HL-60/S4 treated with phorbol 12-myristate 13-acetate at 8.2 ng/mL for 4 days and 3 days (cell line): ENCODE results near the gene CAB39.

Experiments
- in situ Hi-C: fragments of 300-500 bp; cut with MboI; formaldehyde crosslinking; loops from 2 replicates; pipeline ENCODE4 v1.15.0; 2022; ENCODE audit warnings: low sequenced_read_pairs

CAB39 gene

DNA sequence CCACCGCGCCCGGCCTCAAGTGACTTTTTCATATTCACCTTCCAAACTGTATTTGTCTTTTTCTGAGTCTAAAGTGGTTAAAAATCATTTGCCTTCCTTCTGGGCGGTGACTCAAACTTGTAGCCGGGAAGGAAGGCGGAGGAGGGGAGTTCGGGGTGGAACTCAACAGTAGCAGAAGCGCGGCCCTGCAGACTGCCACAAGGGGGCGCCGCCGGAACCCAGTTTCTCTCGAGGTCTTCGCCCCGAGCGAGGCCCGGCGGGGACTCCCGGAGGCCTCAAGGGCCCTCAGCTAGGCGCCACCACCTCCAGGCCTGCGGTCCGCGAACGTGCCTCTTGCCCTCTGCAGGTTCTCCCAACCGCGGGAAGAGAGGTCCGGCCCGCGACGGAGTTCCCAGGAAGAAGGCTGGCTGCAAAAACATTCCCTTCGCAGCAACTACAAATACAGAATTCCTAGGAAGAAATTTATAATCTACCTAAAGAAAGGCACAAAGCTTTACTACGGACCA lies 135.3 kb downstream of the CAB39 start:
- in situ Hi-C loops: no loop called here

DNA sequence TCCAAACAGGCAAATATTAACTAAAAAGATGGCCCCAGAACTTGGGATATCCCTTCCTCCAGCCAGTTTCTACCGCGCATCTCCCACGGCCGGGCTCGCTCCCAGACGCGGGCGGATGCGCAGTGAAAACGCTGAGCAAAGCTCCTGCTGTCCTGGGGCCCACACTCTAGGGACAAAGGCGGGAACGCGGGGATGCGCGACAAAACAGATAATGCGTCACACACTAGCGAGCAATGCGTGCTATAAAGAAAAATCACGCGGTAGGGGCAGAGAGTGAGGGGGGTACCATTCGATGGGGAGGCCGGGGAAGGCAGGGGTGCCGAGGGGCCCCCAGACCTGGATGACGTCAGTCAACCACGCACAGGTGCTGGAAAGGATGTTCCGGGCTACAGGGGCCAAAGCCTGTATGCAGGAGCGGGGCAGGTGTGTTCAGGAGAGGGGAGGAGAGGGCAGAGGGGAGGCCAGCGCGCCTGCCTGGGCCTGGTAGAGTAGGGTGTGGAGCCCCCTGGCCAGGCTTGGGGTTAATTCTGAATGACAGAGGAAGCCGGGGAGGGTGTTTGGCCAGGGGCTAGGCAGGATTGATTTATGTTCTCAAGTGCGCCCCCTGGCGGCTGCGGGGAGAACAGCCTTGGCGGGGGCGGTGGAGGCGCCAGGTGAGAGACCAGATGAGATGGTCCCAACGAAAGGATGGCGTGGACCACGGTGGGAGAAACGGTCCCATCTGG lies 137.2 kb downstream of the CAB39 start:
- in situ Hi-C loops: no loop called here

DNA sequence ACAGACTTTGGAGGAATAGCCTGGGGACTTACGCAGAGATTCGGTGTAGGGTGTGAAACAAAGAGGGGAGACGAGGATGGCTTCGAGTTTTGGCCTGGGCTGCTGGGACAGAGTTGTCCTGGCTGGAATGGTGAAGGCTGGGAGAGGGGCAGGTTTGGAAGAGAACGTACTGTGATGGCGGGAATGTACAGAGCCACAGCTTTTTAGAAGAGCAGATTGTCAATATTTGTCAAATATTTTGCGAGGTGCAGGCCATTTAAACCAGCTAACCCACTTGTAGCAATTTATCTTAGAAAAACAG lies 137.7 kb downstream of the CAB39 start:
- in situ Hi-C loops: no loop called here

DNA sequence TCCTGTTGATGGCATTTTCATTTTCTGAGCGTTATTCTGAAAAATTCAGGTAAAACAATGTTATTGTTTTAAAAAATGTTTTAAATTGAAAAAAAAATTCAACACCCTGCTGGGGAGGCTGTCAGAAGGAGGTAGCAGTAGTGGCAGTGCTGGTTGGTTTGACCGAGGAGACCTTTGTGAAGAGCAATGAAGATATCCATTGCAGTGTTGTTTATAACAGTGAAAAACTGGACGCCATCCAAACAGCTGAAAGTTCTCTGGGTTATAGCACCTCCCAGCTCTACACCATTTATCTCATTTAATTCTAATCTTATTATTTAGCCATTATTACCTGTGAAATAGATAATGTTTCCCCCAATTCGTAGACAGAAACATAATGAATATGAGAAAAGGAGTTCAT lies 139.5 kb downstream of the CAB39 start:
- in situ Hi-C loops: no loop called here

DNA sequence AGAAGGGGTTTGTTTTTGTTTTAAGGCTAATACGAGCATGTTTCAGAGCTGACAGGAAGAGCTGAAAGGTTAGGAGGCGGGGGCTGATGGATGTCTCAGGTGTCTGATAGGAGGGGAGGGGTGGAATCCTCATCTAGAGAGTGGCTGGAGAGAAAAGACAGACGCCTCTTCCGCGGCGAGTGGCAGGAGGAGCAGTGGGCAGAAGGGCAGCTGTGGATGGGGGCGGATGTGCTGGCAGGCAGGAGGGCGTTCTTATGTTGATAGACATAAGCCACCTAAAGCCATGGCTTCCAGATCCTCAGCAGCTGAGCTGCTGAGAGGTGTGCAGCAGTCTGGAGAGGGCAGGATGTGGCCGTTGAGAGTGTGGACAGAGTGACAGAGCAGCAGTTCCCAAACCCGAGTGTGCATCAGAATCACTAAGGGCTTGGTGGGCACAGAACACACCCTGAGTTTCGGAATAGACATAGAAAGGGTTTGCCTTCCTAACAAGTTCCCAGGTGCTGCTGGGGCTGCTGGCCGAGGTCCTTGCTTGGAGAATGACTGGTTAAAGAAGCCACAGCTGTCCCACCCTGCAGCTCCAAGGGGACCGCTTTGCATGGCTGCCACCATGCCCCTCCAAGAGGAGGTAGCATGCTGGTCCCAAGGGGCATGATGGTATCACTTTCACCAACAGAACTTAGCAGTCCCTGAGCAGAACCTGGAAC lies 149.1 kb downstream of the CAB39 start:
- in situ Hi-C loops: no loop called here

DNA sequence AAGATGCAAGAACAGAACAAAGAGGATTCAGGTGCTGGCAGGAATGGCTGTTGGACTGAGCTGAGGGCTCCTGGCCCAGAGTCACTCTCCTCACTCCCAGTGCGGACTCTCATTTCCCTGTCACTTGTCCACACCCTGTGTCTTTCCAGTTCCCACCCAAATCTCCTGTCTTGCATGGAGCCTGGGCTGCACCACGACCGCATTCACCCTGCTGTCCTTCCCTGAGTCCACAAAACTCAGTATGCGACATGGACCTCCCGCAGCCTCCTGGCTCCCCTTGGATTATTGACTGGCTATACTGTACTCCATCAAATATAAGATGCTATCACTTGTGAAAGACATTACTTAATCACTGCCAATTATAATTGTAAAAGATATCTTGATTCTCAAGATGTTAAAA lies 149.7 kb downstream of the CAB39 start:
- in situ Hi-C loops: no loop called here

DNA sequence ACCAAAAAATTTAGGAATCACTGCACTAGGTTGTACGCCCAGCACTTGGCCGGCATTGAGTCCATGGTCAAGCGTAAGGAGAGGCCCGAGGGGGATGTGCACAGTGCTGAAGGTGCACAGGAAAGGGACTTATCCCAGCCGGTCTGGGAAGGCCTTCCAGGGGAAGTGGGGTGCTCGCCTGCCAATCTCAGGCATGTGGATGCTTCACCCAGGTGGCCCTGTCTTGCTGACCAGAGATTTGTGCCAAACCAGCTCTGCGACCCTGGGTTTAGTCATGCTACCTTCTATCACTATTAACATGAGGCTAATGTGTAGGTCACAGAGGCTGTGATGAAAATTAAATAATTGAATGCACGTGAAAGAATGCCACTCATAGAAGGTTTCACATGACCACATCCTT lies 150.4 kb downstream of the CAB39 start:
- in situ Hi-C loops: no loop called here

DNA sequence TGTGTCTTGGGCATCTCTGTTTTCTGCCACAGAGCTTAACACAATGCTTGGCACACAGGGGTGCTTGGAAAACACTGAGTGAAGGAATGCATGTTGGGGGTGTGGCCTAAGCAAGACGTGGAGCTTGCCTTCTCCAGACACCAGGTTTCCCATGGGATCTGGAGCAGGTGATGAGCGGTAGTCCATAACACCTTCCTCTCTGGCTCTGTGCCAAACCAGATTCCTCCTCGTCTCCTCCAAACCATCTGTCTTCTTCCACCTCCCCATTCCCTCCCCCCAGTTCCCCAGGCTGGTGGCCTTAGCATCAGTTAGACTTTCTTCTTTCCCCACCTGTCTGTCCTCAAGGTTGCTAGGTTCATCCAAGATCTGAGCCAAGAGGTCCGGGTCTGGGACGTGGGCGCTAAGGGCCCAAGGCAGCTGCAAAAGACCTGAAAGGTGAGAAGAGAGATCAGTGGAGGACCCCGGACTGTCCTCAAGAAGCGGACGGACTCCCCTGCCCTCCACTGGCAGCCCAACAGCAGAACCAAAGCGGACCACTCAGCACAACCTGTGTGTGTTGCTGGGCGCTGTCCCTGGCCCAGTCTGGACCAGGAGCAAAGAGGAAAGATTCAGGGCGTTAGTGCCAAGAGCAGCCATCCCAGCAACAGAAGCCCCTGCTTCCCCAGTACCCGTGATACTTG lies 150.9 kb downstream of the CAB39 start:
- in situ Hi-C loops: no loop called here

DNA sequence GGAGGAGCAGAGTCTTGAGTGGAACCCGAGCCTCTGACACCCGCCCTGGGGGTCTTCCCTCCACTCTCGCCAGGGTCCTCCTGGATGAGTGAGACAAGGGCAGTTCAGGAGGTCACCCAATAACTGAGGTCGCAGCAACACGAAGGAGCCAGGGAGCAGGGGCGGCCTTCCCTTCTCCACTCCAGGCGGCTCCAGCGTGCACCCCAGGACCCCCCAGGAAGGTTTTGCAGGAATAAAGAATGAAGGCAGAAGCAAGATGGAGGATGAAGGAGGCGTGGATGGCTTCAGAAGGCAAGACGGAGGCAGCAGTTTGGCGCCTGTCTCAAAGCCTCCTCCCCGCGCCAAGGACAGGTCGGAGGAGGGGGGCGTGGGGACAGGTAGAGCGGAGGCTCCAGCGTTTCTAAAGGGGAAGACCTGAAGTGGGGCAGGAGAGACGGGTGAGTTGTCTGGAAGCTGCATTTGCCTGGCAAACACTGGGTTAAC lies 151.5 kb downstream of the CAB39 start:
- in situ Hi-C loops: no loop called here

DNA sequence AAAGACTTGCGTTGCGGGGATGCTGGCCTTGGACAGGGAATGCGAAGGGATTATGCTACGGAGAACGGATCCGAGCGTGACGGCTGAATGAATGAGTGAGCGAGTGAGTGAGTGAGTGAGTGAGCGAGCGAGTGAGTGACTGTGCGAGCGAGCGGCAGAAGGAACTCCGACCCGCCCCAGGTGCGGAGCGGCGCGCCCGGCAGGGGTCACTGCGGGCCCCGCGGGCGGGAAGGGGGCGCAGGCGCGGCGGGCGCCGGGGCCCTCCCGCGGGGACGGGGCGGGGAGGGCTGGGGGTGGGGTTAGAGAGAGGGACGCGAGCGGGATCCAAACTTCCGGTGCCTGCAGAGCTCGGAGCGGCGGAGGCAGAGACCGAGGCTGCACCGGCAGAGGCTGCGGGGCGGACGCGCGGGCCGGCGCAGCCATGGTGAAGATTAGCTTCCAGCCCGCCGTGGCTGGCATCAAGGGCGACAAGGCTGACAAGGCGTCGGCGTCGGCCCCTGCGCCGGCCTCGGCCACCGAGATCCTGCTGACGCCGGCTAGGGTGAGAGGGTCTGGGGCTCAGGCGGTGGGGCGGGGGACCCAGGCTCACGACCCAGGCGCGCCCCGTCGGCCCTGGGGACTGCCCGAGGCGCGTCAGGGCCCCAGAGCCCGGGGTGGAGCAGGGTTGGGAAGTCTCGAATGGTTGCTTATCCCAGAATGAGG lies 152.1 kb downstream of the CAB39 start, which contains the start of gene ITM2C:
ITM2C (plus strand) TSS at position 338 of the 702 bp plus-strand sequence; CDS start at position 422, 84 bp downstream.
- in situ Hi-C loops: no loop called here

DNA sequence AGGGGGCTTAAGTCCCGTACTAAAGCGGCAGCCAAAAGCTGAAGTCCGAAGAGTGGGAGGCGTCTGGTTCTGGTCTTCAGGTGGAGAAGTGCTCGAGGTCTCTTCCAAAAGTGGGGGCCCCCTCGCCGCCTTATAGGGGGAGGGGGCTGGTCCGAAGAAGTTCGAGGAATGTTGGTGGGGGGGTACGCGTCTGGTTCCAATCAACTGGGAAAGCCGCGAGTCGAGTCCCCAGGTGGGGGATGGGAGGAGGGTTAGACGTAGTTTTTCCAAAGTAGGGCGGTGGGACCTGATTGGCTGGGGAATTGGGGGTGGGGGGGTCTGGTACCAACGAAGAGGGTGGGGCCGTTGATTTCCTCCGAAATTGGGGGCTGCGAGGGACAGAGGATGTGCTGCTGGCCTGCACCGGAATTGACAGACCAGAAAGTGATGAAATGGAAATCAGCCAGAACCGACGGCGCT lies 152.7 kb downstream of the CAB39 start:
- in situ Hi-C loops: no loop called here

DNA sequence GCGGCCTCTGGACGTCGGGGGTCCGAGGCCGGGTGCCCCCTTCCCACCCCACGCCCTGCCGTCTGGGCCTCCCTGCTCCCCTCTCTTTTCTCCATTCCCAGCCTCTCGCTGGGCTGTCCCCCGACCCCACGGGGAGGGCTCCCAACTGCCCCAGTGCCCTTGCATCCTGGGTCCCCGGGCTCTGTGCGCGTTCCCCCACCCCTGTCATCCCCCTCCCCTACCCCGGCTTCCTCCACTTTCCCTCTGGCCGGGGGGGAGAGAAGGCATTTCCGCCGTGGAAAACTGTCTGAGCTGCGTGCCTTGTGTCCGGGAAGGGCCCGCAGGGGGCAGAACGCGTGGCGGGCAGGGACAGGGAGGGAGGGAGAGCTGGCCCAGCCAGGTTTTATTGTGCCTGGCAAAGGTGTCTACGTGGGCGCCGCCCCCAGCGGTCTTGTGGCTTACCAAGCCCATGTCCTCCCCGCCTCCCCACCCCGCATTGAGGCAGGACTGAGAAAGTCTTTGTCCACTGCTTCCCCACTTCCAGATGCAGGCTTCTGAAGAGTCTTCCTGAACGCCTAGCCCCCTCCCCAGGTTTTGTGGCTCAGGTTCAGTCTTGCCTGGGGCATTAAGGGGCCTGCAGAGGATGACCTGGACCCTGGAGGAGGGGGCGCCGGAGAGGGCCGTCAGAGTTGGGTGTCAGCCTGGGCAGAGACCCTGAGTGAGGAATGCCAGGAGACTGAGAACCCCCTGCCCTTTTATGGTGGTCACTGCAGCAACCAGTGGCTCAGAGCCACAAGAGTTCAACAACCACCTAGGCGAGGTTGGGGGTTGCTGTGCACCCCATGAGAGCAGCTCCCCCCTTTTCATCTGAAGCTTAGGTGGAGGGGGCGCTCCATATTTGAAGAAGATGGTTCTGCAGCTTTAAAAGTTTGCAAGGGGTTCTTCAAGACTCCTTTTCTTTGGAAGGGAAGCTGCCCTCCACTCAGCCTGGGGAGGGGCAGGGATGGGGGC lies 153.4 kb downstream of the CAB39 start:
- in situ Hi-C loops: no loop called here

DNA sequence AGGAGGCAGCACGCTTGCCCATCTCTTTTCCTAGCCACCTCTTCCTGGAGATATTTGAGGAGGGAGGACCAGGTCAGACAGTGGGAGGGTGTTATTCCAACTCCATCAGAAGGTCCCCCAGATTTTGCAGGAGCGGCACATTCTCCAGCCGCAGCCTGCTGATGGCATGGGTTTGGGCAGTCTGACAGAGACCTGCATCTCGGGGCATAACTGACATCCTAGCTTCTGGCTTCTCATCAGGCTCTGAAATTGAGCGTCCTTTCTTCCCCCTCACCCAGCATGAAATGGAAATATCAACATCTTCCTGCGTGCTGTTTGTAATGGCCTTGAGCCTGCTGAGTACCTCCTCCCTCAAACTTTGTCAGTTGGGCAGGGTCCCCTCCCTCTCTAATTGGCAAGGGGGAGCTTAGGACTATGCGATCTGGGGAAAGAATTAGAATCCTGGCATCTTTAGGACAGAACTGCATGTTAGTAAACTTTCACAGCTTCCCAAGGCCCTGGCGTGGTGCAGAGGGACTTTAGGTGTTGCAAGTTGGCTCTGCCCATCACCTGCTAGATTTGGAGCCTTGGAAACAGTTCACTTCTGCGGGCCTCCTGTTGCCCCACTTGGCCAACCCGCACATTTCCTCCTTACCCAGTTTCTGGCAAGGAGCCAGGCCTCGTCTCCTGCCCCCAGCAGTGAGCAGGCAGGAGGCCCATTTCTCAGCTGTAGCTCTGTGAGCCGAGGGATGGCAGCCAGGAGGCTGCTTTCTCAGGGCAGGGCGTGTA lies 154.3 kb downstream of the CAB39 start:
- in situ Hi-C loops: no loop called here

DNA sequence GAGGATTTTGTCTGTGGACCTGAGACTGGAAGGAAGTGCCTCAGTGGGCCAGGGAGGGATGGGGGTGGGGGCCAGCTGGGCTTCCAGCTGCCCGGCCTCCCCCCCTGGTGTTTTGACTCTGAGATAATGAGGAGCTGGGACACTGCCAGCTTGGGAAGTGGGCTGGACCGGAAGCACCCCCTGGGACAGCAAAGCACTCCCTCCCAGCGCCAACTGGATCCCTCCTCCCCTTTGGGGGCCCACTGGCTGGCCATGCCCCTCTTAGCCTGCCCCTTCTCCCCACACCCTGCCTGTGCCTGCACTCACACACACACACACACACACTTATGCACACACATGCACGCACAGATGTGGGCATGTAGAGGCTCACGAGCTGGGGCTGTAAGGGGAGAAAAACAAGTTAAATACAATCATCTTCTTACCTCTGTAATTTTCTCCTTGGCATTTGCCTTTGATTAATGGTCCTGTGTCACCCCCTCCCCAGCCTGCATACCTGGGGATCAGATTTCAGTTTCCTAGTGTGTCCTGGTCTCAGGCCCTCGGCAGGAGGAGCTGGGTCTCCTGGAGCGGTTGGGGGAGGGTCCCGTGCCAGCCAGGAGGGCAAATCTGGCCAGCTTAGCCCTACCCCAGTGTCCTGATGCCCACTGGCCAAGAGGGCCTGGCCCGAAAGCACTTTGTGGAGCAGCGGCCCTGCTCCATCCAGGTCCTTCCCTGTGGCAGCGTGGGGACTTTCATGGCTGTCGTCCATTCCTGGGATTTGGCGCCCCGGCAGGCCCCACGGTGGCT lies 155.7 kb downstream of the CAB39 start:
- in situ Hi-C loops: no loop called here

DNA sequence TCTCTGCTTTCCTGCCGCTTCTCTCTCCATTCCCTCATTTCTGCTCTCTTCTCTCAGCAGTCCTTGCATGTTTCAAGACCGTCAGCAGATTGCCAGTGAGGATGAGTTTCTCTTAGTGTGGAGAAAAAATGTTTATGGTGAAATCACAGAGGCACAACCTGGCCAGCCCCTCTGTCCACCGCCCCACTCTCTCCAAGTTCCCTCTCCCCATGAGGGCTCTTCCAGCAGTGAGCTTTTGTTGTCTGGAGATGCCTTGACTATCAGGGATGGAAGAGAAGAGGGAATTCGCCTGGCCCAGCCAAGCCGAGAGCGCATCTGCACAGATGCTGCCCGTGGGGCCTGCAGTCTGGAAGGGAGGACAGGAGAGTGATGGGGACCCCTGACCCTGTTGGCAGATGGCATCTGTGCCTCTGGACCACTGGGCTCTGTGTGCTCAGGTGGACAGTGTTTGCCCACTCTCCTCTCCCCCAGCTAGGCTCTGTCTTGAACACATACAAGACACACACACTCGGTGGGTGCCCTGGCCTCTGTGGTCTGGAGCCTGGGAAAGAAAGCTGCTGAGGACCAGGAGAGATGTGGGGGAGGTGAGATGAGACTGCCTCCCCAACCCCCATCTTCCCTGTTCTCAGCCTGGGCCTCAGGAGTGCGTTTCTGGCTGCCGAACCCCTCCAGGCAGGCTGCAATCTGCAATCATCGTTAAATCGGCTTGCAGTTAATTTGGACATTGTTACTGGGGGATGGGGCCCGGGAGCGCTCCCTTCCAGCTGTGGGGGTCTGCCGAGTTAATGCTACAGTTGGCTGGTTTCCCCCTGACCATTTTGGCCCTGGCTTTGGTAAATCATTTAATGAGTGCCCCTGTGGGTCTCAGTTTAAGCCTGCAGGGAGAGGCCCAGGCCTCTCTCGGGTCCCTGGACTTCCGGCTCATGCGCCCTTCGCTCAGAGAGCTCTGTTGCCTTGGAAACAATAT lies 156.6 kb downstream of the CAB39 start:
- in situ Hi-C loops: no loop called here

DNA sequence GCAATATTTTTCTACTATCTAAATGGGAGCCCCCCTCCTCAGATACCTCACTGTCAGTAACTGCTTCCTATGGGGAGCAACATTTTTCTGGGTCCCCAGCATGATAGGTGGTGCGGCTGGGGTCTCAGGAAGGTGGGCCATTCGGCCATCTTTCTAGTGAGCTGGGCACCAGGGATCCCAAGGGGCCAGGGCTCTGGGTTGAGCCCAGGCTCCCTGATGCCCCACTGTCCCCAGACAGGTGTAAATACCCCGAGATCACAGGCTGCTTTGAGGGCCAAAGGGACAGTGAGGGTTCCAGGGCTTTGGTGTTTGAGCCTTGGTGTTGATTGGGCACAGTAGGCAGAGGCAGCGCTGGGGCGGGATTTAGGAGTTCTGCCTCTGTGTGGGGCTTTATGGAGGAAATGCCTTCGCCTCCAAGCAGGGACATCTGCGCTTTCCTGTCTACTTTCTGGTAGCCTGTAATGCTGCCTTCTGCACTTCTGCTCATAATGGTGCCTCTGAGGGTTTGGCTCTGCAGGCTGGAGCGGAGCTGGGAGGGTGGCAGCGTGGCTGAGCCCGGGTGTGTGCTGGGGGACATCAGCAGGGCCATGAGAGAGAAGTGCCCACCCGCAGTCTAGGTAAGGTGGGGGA lies 157.4 kb downstream of the CAB39 start:
- in situ Hi-C loops: no loop called here
